Bone marrow (tissue), 2 donors: ENCODE data around the gene FOXL3.
"Not testable (repeated sequence)": the region's sequence is repeated elsewhere in the genome, so short reads cannot be mapped to it uniquely, and the experiment has no call there.

ENCODE experiments used
- DNase-seq, 2 donors: peaks; one replicate each; lab custom pipeline; 2025; lab: John Stamatoyannopoulos, UW

Gene FOXL3

GRCh38 chr7:289756-290553 is at the start of gene FOXL3:
FOXL3 (plus strand) TSS chr7:290170; CDS start chr7:290170, 0 bp downstream.
- DNase-seq, result no peak

- no peak for DNase-seq
Observed at GRCh38 chr7:240887-241421, 49.0 kb upstream of the FOXL3 start.

- DNase-seq, result no peak
Observed at GRCh38 chr7:241513-241912, 48.5 kb upstream of the FOXL3 start.

DNA sequence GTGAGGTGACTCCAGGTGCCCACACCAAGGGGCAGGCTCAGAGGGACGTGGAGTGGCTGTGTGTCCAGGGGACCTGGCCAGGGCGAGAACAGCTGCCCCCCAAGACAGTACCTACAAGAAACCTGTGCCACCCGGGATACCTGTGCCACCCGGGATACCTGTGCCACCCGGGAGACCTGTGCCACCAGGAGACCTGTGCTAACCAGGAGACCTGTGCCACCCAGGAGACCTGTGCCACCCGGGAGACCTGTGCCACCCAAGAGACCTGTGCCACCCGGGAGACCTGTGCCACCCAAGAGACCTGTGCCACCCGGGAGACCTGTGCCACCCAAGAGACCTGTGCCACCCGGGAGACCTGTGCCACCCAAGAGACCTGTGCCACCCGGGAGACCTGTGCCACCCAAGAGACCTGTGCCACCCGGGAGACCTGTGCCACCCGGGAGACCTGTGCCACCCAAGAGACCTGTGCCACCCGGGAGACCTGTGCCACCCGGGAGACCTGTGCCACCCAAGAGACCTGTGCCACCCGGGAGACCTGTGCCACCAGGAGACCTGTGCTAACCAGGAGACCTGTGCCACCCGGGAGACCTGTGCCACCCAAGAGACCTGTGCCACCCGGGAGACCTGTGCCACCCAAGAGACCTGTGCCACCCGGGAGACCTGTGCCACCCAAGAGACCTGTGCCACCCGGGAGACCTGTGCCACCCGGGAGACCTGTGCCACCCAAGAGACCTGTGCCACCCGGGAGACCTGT is 47.0 kb upstream of the FOXL3 start:
- DNase-seq, result not testable (repeated sequence)

DNA sequence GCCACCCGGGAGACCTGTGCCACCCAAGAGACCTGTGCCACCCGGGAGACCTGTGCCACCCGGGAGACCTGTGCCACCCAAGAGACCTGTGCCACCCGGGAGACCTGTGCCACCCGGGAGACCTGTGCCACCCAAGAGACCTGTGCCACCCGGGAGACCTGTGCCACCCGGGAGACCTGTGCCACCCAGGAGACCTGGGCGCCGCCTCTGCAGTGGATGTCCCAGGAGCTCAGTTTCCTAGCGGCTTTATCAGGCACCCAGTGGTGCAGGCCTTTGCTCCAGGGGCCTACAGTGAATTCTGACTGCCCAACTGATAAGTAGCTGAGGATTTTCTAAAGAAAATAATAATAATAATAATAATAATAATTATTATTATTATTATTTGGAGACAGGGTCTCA is 46.4 kb upstream of the FOXL3 start:
- DNase-seq, result not testable (repeated sequence)

DNA sequence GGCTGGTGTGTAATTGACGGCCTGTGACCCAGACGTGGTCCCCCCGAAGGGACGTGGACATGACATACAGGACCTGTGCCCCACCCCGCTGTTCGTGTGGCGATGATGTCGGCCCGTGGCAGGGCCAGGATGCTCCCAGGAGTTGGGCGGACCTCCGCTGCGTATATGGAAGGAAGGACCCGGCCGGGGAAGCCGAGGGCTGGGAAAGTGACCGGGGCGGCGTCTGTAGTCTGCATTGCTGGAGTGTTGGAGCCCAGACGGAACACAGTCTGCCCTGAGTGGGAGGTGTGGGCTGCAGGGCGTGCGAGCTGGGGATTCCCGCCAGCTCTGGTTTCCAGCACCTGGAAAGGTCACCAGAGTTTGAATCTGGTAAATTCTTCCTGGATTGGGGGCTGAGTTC is 45.0 kb upstream of the FOXL3 start:
- no peak for DNase-seq

DNA sequence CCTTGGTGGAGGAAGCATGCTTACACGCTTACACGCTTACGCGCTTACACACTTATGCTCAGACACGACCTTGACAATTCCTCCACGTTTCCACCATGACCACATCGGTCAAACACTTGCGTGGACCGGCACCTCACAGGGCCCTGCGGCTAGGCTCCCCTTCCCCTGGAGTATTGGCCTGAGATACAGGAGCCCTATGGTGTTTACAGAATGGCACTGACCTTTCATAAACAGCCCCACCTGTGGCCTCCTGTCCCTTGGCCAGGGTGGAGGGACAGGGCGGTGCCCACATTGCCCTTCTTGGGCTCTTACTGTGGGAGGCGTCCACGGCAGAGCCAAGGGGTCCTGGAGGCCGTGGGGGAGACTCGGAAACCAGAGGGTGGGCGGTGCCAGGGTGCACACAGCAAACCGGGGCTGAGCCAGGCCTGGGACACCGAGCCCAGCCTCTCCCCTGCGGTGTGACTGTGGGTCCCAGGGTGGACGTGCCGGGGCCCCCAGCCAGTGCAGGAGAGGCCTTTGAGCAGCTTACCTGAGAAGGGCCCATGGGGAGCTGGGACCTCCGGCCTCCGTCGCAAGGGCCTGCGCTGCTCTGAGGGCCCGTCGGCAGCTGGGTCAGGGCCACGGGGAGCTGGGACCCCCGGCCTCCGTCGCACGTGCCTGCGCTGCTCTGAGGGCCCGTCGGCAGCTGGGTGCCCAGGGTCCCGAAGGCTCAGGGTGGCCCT is 44.2 kb upstream of the FOXL3 start:
- no peak for DNase-seq

DNA sequence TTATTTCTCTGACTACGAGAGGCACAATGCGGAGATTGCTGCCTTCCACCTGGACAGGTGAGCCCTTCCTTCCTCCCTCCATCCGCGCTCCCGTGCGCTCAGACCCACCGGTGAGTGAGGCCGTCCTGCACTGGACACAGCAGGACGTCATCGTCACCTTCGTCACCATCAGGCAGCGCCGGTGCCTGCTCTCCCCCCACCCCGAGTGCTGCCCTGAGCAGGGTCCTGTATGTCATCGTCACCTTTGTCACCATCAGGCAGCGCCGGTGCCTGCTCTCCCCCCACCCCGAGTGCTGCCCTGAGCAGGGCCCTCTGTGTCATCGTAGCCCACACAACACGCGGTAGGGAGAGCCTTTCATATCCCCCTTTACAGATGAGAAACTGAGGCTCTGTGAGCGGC is 43.5 kb upstream of the FOXL3 start:
- DNase-seq, result no peak

- DNase-seq, result no peak
Observed at GRCh38 chr7:247181-247580, 42.8 kb upstream of the FOXL3 start.

DNA sequence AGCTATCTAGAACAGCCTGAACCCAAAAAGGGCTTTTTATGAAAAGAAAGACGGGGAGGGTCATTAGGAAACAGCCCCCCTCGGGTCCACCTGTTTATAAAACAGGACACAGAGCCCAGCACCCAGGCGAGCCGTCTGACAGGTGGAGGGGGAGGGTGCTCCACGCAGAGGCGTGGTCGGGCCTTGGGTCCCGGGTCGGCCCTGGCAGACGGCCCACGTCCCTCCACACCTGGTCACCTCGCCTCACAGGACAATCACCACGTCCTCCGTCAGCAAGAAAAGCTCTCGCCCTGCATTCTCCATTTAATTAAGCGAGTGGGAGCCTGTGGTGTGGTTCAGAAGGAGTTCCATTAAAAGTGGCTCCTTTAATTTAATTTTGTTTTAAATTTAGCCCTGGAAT is 42.3 kb upstream of the FOXL3 start:
- no peak for DNase-seq

- DNase-seq, result no peak
Observed at GRCh38 chr7:248732-249435, 41.1 kb upstream of the FOXL3 start.

DNA sequence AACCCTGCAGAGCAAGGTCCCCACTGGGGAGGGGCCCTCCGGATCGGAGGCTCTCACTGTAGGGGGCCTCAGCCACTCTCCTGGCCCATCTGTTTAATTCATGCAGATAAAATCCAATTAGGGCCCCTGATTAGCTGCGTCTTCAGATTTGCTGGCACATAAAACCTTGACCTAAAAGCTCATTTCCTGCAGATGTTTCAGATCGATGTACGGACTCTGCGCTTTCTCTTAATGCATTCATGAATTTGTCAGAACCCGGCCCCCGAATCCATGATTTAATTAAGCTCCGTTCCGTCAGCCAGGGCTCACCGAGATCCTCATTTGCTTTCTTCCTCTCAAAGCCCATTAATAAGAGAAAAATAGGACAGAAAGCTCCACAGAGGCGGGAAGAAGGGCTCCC is 40.0 kb upstream of the FOXL3 start:
- DNase-seq, result no peak

GRCh38 chr7:250523-250922 is 39.4 kb upstream of the FOXL3 start:
- no peak for DNase-seq

DNA sequence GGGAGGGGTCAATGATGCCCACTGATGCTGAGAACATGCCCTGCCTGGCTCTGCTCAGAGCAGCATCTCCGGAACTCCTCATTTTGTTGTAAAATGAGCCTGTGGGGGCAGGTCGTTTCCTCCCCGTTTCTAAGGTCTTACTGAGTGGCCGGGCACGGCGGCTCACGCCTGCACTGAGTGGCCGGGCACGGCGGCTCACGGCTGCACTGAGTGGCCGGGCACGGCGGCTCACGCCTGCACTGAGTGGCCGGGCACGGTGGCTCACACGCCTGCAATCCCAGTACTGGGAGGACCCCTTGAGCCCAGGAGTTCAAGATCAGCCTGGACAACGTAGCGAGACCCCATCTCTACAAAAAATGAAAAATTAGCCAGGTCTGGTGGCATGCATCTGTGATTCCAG is 39.0 kb upstream of the FOXL3 start:
- DNase-seq, result no peak

GRCh38 chr7:251446-252175 is 38.4 kb upstream of the FOXL3 start:
- no peak for DNase-seq

DNA sequence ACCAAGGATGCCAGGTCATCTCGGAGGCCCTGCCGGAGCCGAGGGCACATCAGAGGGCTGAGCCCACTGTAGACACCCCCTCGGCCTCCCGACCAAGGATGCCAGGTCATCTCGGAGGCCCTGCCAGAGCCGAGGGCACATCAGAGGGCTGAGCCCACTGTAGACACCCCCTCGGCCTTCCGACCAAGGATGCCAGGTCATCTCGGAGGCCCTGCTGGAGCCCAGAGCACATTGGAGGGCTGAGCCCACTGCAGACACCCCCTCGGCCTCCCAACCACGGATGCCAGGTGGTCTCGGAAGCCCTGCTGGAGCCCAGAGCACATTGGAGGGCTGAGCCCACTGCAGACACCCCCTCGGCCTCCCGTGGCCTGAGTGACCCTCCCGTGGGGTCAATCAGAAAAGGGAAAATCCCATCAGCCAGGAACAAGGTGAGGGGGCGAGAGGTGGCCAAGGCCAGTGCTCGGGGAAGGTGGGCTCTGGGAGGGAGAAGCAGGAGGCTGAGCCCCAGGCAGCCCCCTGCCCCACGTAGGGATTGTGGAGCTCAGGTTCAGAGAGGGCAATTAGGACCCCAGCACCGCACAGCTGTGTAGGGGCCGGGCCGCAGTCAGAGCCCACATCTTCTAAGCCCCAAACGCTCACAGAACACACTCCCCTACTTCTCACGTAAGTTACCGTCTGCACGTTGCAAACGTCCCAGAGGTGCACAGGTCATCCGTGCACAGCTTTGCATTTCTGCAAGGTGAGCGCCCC is 37.6 kb upstream of the FOXL3 start:
- DNase-seq, result no peak

DNA sequence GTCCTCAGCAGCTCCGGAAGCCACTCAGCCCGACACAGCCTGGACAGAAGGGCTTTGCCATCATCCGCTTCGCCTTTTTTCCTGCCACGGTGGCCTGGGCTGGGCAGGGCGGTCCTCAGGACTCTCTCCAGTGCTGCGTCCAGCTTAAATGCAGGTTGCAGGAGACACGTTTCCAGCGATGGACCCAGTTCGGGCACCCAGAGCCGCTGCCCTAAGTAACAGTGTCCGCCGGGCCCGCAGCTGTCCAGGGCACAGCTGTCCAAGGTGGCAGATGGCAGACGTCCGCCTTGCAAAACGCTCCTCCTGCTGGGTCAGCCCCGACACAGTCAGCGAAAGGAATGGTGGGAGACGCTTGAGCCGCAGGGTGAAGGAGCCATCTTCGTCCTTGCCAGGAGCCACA is 37.0 kb upstream of the FOXL3 start:
- no peak for DNase-seq

DNA sequence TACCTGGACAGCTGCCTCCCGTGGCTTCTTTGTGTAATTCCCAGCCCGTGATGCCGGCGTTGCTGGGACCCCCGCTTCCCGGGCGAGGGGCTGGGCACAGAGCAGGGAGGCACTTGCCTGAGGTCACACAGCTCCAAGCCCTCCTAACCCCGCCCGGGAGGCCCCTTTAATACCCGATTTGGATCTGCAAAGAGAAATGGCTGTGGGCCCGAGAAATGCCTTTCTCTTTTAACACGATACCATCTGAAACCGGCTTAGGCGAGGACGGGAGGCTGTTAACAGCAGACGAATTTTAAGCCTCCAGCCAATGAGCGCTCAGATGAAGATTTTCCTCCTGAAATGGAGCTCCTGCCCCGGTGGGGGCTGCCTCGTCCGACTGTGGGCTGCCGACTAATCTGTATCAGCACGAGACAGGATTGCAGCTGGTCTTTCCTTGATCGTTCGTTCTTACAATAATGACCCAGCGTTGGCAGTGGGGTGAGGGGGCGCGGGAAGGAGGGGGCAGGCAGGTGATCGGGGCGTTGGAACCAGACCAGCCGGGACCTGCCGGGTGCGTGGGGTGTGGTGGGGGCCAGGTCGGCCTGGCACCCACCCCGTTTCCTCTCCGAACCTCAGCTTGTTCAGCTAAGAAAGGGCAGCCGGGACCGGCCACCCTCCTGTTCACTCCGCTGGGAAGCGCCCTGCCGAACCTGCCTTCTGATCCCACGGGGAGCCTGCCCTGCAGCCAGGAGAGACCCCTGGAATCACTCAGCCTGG is 36.2 kb upstream of the FOXL3 start:
- no peak for DNase-seq

DNA sequence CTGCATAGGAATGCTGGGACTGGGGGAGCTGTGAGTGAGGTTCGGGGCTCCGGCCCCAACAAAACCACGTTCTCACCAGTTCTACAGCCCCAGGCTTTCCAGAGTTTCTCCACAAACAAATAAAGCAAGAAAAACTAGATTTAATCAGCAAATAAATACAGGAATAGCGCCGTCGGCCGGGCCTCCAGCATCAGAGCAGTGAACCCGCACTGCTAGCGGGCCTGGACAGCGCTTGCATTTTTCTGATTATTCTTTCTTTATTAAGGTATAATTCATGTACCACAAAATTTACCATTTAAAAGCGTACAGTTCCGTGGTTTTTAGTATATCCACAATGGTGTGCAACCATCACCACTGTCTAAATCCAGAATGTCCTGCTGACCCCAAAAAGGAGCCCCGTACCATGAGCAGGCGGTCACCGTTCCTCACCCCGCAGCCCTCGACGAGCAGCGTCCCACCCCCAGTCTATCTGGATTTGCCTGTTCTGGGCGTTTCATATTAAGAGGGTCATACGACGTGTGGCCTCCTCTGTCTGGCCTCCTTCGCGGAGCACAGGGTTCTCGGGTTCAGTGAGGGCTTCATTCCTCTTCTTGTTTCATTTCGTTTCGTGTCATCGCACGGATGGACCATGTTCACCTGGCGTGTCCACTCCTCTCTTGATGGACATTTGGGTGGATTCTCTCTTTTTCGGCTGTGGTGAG is 35.5 kb upstream of the FOXL3 start:
- DNase-seq, result no peak
